ENCODE results near the gene MAPK1IP1L.

Gene MAPK1IP1L

DNA sequence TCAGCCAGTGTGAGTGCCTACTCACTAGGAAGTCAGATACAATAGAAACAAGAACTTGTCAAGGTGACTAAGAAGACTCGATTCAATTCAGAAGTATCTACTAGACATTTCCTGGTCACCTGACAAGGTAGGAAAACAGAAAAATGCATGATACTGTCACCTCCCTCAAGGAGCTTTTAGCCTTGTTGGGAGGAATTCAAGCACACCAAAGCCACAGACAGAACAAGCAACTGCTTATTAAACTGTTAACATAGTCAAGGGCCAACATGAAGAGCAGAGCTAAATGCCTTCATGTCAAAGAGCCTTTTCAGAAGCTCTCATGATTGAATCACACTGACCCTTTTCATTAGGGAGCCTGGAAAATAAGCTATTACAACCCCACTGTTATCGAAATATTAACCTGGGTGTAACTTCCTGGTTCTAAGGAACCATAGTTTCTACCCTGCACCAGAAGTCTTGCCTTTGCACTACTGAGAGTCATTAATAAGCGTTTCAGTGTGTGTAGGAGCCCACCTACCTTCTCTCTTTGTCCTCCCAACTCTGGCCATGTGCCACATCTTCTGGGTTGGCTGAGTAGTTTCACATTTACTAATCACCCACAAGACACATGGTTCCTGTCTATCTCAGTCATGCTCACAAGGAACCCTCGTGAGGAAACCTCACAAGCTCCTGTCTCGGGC lies 46.6 kb downstream of the MAPK1IP1L start:
- Histone ChIP-seq H3K4me3 (ENCODE audit: insufficient read length, low read depth) (no peak overlapping the region), H3K27me3 (ENCODE audit: insufficient read depth, insufficient read length) (no peaks in the 10 kb centered on the region), H3K9me3 (ENCODE audit: insufficient read depth, low read length) (no peaks in the 10 kb centered on the region), H3K9ac (ENCODE audit: insufficient read length, low read depth) (no peak overlapping the region), H3K36me3 (ENCODE audit: insufficient read depth, insufficient read length, low read length) (no peaks in the 10 kb centered on the region), H3K4me1 (ENCODE audit: insufficient read depth, insufficient read length) (no peaks in the 10 kb centered on the region)
- no peak for TF ChIP-seq SUZ12 (IDR thresholded peaks at IDR 0.05; ENCODE audit: extremely low read depth, insufficient read depth, insufficient read length)
- no peak for TF ChIP-seq YY1 (IDR thresholded peaks at IDR 0.05; ENCODE audit: insufficient read depth, insufficient read length)
- TF ChIP-seq ZNF274 (IDR thresholded peaks at IDR 0.05; ENCODE audit: low read depth, low read length), result no peak
- no peak for DNase-seq (ENCODE audit: low read depth, low spot score)

DNA sequence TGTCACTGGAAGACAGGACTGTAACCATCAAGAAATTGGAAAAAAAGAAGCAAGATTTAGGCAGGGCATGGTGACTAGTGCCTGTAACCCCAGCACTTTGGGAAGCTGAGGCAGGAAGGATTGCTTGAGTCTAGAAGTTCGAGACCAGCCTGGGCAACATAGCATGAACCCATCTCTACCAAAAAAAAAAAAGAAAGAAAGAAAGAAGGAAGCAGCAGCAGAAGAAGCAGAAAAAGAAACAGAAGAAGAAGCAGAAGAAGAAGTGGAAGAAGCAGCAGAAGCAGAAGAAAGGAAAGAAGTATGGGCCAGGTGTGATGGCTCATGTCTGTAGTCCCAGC lies 47.1 kb downstream of the MAPK1IP1L start:
- Histone ChIP-seq H3K4me1 (ENCODE audit: insufficient read depth, insufficient read length) (no peaks in the 10 kb centered on the region), H3K9ac (ENCODE audit: insufficient read length, low read depth) (no peak overlapping the region)

GRCh38 chr14:55099756-55100155 lies 48.3 kb downstream of the MAPK1IP1L start:
- Histone ChIP-seq H3K4me3 (ENCODE audit: insufficient read length, low read depth) (no peak overlapping the region), H3K4me1 (ENCODE audit: insufficient read depth, insufficient read length) (no peaks in the 10 kb centered on the region), H3K36me3 (ENCODE audit: insufficient read depth, insufficient read length, low read length) (no peaks in the 10 kb centered on the region), H3K9me3 (ENCODE audit: insufficient read depth, low read length) (peaks cover 9% of the 10 kb centered on the region), H3K27me3 (ENCODE audit: insufficient read depth, insufficient read length) (no peaks in the 10 kb centered on the region), H3K9ac (ENCODE audit: insufficient read length, low read depth) (no peak overlapping the region)
- TF ChIP-seq YY1 (IDR thresholded peaks at IDR 0.05; ENCODE audit: insufficient read depth, insufficient read length), result no peak
- no peak for TF ChIP-seq ZNF274 (IDR thresholded peaks at IDR 0.05; ENCODE audit: low read depth, low read length)
- TF ChIP-seq SUZ12 (IDR thresholded peaks at IDR 0.05; ENCODE audit: extremely low read depth, insufficient read depth, insufficient read length), result no peak
- DNase-seq (ENCODE audit: low read depth, low spot score), result no peak

More for the DNA sequence above, 47.1 kb downstream of the MAPK1IP1L start:
- no peaks in the 10 kb centered on the region for H3K36me3 ChIP-seq (ENCODE audit: insufficient read depth, insufficient read length, low read length)
- H3K9me3 ChIP-seq (ENCODE audit: insufficient read depth, low read length), result no peaks in the 10 kb centered on the region
- no peaks in the 10 kb centered on the region for H3K27me3 ChIP-seq (ENCODE audit: insufficient read depth, insufficient read length)
- TF ChIP-seq YY1 (IDR thresholded peaks at IDR 0.05; ENCODE audit: insufficient read depth, insufficient read length), result no peak
- no peak for TF ChIP-seq SUZ12 (IDR thresholded peaks at IDR 0.05; ENCODE audit: extremely low read depth, insufficient read depth, insufficient read length)
- no peak for TF ChIP-seq ZNF274 (IDR thresholded peaks at IDR 0.05; ENCODE audit: low read depth, low read length)
- DNase-seq (ENCODE audit: low read depth, low spot score), result no peak
- H3K4me3 ChIP-seq (ENCODE audit: insufficient read length, low read depth), result no peak overlapping the region

DNA sequence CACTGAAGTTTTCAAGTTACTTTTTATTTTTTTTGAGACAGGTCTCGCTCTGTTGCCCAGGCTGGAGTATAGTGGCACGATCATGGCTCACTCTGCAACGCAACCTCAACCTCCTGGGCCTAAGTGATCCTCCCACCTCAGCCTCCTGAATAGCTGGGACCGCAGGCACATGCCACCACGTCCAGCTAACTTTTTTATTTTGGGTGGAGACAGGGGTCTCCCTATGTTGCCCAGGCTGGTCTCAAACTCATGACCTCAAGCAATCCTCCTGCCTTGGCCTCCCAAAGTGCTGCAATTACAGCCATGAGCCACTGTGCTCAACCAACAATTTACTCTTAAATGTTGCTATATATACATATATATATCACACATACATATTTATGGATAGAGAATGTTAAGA lies 50.3 kb downstream of the MAPK1IP1L start:
- Histone ChIP-seq H3K4me3 (ENCODE audit: insufficient read length, low read depth) (no peak overlapping the region), H3K27me3 (ENCODE audit: insufficient read depth, insufficient read length) (no peaks in the 10 kb centered on the region), H3K9ac (ENCODE audit: insufficient read length, low read depth) (no peak overlapping the region), H3K9me3 (ENCODE audit: insufficient read depth, low read length) (peaks cover 11% of the 10 kb centered on the region), H3K4me1 (ENCODE audit: insufficient read depth, insufficient read length) (no peaks in the 10 kb centered on the region), H3K36me3 (ENCODE audit: insufficient read depth, insufficient read length, low read length) (no peaks in the 10 kb centered on the region)
- no peak for DNase-seq (ENCODE audit: low read depth, low spot score)
- TF ChIP-seq SUZ12 (IDR thresholded peaks at IDR 0.05; ENCODE audit: extremely low read depth, insufficient read depth, insufficient read length) (no peak), YY1 (IDR thresholded peaks at IDR 0.05; ENCODE audit: insufficient read depth, insufficient read length) (no peak), ZNF274 (IDR thresholded peaks at IDR 0.05; ENCODE audit: low read depth, low read length) (no peak)

GRCh38 chr14:55102141-55102621 lies 50.7 kb downstream of the MAPK1IP1L start:
- peaks cover 11% of the 10 kb centered on the region for H3K9me3 ChIP-seq (ENCODE audit: insufficient read depth, low read length)

DNA sequence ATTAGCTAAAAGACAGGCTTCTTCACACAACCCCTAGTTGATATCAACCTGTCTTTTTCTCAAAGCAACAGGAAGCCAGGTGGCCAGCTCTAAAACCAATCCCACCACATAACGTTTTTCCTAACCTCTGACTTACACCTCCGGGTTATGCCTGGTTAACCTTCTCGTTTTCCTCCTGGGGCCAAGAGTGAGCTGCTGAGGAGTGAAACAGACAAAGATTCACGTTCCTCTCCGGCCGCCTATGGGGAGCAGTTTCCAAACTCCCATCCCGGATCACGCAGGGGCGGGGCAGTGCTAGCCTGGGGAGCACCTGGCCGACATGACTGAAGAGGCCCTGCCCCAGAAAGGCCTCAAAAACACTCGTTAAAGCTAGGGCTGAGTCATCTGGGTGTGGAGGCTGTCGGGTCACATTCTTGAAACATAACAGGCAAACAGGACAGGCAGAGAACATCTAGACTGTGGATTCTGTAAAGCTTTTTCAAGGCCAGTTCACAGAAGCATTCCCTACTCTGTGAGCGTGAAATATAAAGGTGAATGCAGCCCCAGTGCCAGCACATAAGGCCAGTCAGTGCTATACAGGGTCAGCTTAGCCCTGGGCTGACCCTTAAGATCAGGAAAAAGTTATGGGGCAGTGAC lies 51.7 kb downstream of the MAPK1IP1L start:
- Histone ChIP-seq H3K27me3 (ENCODE audit: insufficient read depth, insufficient read length) (no peaks in the 10 kb centered on the region), H3K4me3 (ENCODE audit: insufficient read length, low read depth) (no peak overlapping the region), H3K4me1 (ENCODE audit: insufficient read depth, insufficient read length) (peaks cover 2% of the 10 kb centered on the region), H3K9me3 (ENCODE audit: insufficient read depth, low read length) (peaks cover 11% of the 10 kb centered on the region), H3K36me3 (ENCODE audit: insufficient read depth, insufficient read length, low read length) (no peaks in the 10 kb centered on the region), H3K9ac (ENCODE audit: insufficient read length, low read depth) (no peak overlapping the region)
- no peak for TF ChIP-seq YY1 (IDR thresholded peaks at IDR 0.05; ENCODE audit: insufficient read depth, insufficient read length)
- TF ChIP-seq SUZ12 (IDR thresholded peaks at IDR 0.05; ENCODE audit: extremely low read depth, insufficient read depth, insufficient read length), result no peak
- no peak for TF ChIP-seq ZNF274 (IDR thresholded peaks at IDR 0.05; ENCODE audit: low read depth, low read length)
- DNase-seq (ENCODE audit: low read depth, low spot score), result peak; percentile 39

More at GRCh38 chr14:55102141-55102621, 50.7 kb downstream of the MAPK1IP1L start:
- H3K4me1 ChIP-seq (ENCODE audit: insufficient read depth, insufficient read length), result no peaks in the 10 kb centered on the region
- peak; percentile 8 for DNase-seq (ENCODE audit: low read depth, low spot score)
- H3K4me3 ChIP-seq (ENCODE audit: insufficient read length, low read depth), result no peak overlapping the region
- H3K27me3 ChIP-seq (ENCODE audit: insufficient read depth, insufficient read length), result no peaks in the 10 kb centered on the region
- TF ChIP-seq SUZ12 (IDR thresholded peaks at IDR 0.05; ENCODE audit: extremely low read depth, insufficient read depth, insufficient read length) (no peak), YY1 (IDR thresholded peaks at IDR 0.05; ENCODE audit: insufficient read depth, insufficient read length) (no peak), ZNF274 (IDR thresholded peaks at IDR 0.05; ENCODE audit: low read depth, low read length) (no peak)
- no peak overlapping the region for H3K9ac ChIP-seq (ENCODE audit: insufficient read length, low read depth)
- H3K36me3 ChIP-seq (ENCODE audit: insufficient read depth, insufficient read length, low read length), result no peaks in the 10 kb centered on the region

Data from NT2/D1 (cell line).